HepG2 (cell line): Measurements from ENCODE around the gene TBX15. TPM values are rescaled to one million over a fixed set of nuclear protein-coding genes. Genes with fewer than 3 reads are reported as not detected.

ENCODE experiments used
- ATAC-seq: fragments of 200-7000 bp; cut with Tn5 transposase; 3 replicates; pipeline ENCODE4 v1.9.1; 2020; ENCODE audit warnings: mild to moderate bottlenecking, moderate library complexity
- BruUV-seq: library from RNA; stranded (reverse); fragments of 400-500 nt; replicated peaks from 2 replicates; lab custom pipeline; 2021; lab: Mats Ljungman, UMichigan
- CTCF ChIA-PET: fragments of 300-600 bp; formaldehyde crosslinking; extraction: SDS; loops from one replicate; lab custom pipeline; 2021; ENCODE audit warnings: low total read pairs, inconsistent platforms, low intra/inter-chr PET ratio; lab: Yijun Ruan, JAX
- POLR2A ChIA-PET: fragments of 350-600 bp; sonication (Branson Sonifier 250); formaldehyde crosslinking; loops from one replicate; lab custom pipeline; 2020; ENCODE audit warnings: antibody characterized with exemption, inconsistent platforms; lab: Yijun Ruan, JAX
- DNase-seq: peaks from one replicate; pipeline ENCODE4 v3.0.0-alpha.2; 2015; ENCODE audit warnings: low spot score
- FAIRE-seq: peaks from 3 replicates; lab custom pipeline; 2011; peaks lifted over from hg19 to GRCh38; lab: Jason Lieb, UNC
- H2AFZ ChIP-seq: one replicate; pipeline ENCODE4 v1.6.1; 2011; ENCODE audit warnings: low read length, inconsistent platforms
- H3K27ac ChIP-seq: fragments of 300-600 bp; 3 replicates; pipeline ENCODE4 v1.8.0; 2011; ENCODE audit warnings: mixed run types, mild to moderate bottlenecking, mixed read lengths, low read length, inconsistent platforms; ENCODE audit not compliant: insufficient read depth; ENCODE audit errors: extremely low read length
- H3K27me3 ChIP-seq, 2 experiments: fragments of 200-600 bp in 1 of 2; 2 replicates in 1 of 2; 3 replicates in 1 of 2; pipeline versions ENCODE4 v1.6.0 to v1.8.0; 2011; ENCODE audit warnings: low read length in 2 of 2, mild to moderate bottlenecking in 2 of 2, moderate library complexity in 2 of 2, inconsistent platforms in 1 of 2; ENCODE audit not compliant: insufficient read depth in 2 of 2, control insufficient read depth in 1 of 2
- H3K36me3 ChIP-seq, 2 experiments: fragments of 200-600 bp in 1 of 2; replicated peaks in 1 of 2; 2 replicates in 1 of 2; 3 replicates in 1 of 2; pipeline versions ENCODE4 v1.5.1 to v1.8.0; 2011; ENCODE audit warnings: low read length in 2 of 2, inconsistent platforms in 1 of 2; ENCODE audit not compliant: insufficient read depth in 2 of 2, control insufficient read depth in 1 of 2
- H3K4me1 ChIP-seq: 2 replicates; pipeline ENCODE4 v1.5.1; 2012; ENCODE audit warnings: low read length, inconsistent platforms; ENCODE audit not compliant: insufficient read depth
- H3K4me2 ChIP-seq: 2 replicates; pipeline ENCODE4 v1.6.0; 2011; ENCODE audit warnings: low read depth, low read length, inconsistent platforms
- H3K4me3 ChIP-seq, 3 experiments: fragments of 200-600 bp in 1 of 3; sonication (generic), shearing (Covaris generic) in 1 of 3; replicated peaks in 1 of 3; 2 replicates each; pipeline ENCODE4 v1.5.1; 2011 to 2016; ENCODE audit warnings: low read length in 3 of 3, inconsistent platforms in 2 of 3, low read depth in 2 of 3, mild to moderate bottlenecking in 2 of 3, control low read depth in 1 of 3, mixed read lengths in 1 of 3; ENCODE audit not compliant: insufficient read depth in 1 of 3
- H3K79me2 ChIP-seq: one replicate; pipeline ENCODE4 v1.6.1; 2011; ENCODE audit warnings: low read length, inconsistent platforms; ENCODE audit not compliant: insufficient read depth
- H3K9ac ChIP-seq: 2 replicates; pipeline ENCODE4 v1.6.0; 2011; ENCODE audit warnings: mild to moderate bottlenecking, low read depth, low read length, inconsistent platforms; ENCODE audit not compliant: insufficient read depth
- H3K9me3 ChIP-seq: 2 replicates; pipeline ENCODE4 v1.5.1; 2012; ENCODE audit warnings: mild to moderate bottlenecking, low read length
- H4K20me1 ChIP-seq: 2 replicates; pipeline ENCODE4 v1.6.0; 2011; ENCODE audit warnings: inconsistent platforms, mild to moderate bottlenecking, low read length, moderate library complexity; ENCODE audit not compliant: insufficient read depth
- CENPX ChIP-seq: sonication (generic); formaldehyde crosslinking; IDR thresholded peaks from 2 replicates; pipeline ENCODE4 v1.9.0; 2021; ENCODE audit warnings: mild to moderate bottlenecking, missing genetic modification reagents, moderate library complexity
- FOXO1 ChIP-seq: sonication (generic); formaldehyde crosslinking; IDR thresholded peaks from 2 replicates; pipeline ENCODE4 v1.4.0; 2020; ENCODE audit warnings: missing genetic modification reagents
- KDM5B ChIP-seq: sonication (generic); formaldehyde crosslinking; IDR thresholded peaks from 2 replicates; pipeline ENCODE4 v1.4.0; 2020; ENCODE audit warnings: missing genetic modification reagents, mild to moderate bottlenecking, borderline replicate concordance
- MIXL1 ChIP-seq: IDR thresholded peaks from 2 replicates; pipeline ENCODE4 v1.6.1; 2016
- NFAT5 ChIP-seq: sonication (generic); formaldehyde crosslinking; IDR thresholded peaks from 2 replicates; pipeline ENCODE4 v1.4.0; 2020; ENCODE audit warnings: missing genetic modification reagents
- NR2F1 ChIP-seq, 2 experiments: fragments of 450-650 bp in 1 of 2; formaldehyde crosslinking in 1 of 2; IDR thresholded peaks; 2 replicates each; pipeline versions ENCODE4 v1.5.0 to v1.6.1; 2016 to 2020; ENCODE audit warnings: mild to moderate bottlenecking in 1 of 2, missing compliant biosample characterization in 1 of 2, missing genetic modification reagents in 1 of 2, moderate library complexity in 1 of 2
- RFX1 ChIP-seq: fragments of 450-650 bp; IDR thresholded peaks from 2 replicates; pipeline ENCODE4 v1.6.1; 2017
- RXRB ChIP-seq: IDR thresholded peaks from 2 replicates; pipeline ENCODE4 v1.6.1; 2016; ENCODE audit warnings: borderline replicate concordance, missing genetic modification reagents, missing compliant biosample characterization
- TARDBP ChIP-seq: sonication (generic); formaldehyde crosslinking; IDR thresholded peaks from 2 replicates; pipeline ENCODE4 v1.8.0; 2022; ENCODE audit warnings: mild to moderate bottlenecking, missing genetic modification reagents
- ZNF513 ChIP-seq: sonication (generic); formaldehyde crosslinking; conservative IDR thresholded peaks from 2 replicates; pipeline ENCODE4 v1.5.0; 2020; ENCODE audit warnings: missing genetic modification reagents
- ZNF883 ChIP-seq: sonication (generic); formaldehyde crosslinking; IDR thresholded peaks from 2 replicates; pipeline ENCODE4 v1.5.1; 2020; ENCODE audit warnings: mild to moderate bottlenecking, missing genetic modification reagents; ENCODE audit errors: not compliant biosample characterization
- WGBS: methylation state at CpG from one replicate; pipeline ENCODE4 v1.1.6; 2017; ENCODE audit warnings: low lambda C conversion rate; 5-methylcytosine and 5-hydroxymethylcytosine counted together
- in situ Hi-C: cut with HindIII; loops from 2 replicates; pipeline ENCODE4 v1.10.0; 2017; ENCODE audit warnings: low pct_unique_long_range_greater_than_20kb; ENCODE audit not compliant: extremely low pct_ligation_motif_present
- intact Hi-C: fragments of 100-400 bp; cut with micrococcal nuclease; formaldehyde crosslinking; loops from one replicate; pipeline ENCODE4 v1.10.0; 2022; ENCODE audit not compliant: unreplicated experiment
- polyA plus RNA-seq, 8 experiments: library from polyadenylated mRNA; depleted of rRNA in 3 of 8; stranded (reverse) in 7 of 8; unstranded in 1 of 8; fragments of >200 nt; fragmentation: Illumina TruSeq in 4 of 8; extraction: Trizol in 4 of 8; gene quantifications; 2 replicates each; pipeline versions ENCODE4 v1.2.1 to v1.2.3, GENCODE V29; 2011 to 2016; ENCODE audit warnings: low read depth in 4 of 8, missing spikeins in 1 of 8, mixed read lengths in 1 of 8; ENCODE audit not compliant: insufficient read depth in 1 of 8
- total RNA-seq, 5 experiments: library from RNA; depleted of rRNA; stranded (reverse); fragments of >200 nt; fragmentation: Illumina TruSeq; extraction: Trizol; gene quantifications; 2 replicates each; pipeline ENCODE4 v1.2.3, GENCODE V29; 2016; ENCODE audit warnings: low read depth in 1 of 5

Gene TBX15
- total and polyA plus RNA-seq, 2 of the 13 experiments (the other 11 are each of a cell fraction or from before 2014, with no cell fraction given): 0.42 to 1.9 TPM

GRCh38 chr1:118951270-118951936 lies 36.7 kb downstream of the TBX15 start:
- Histone ChIP-seq H3K4me2 (no peak overlapping the region), H3K4me3 (no peak overlapping the region), H4K20me1 (no peaks in the 10 kb centered on the region), H3K27ac (no peak overlapping the region), H3K4me1 (peaks cover 28% of the 10 kb centered on the region), H3K79me2 (no peaks in the 10 kb centered on the region), H3K36me3 (no peaks in the 10 kb centered on the region), H2AFZ (no peak overlapping the region), H3K27me3 (no peaks in the 10 kb centered on the region), H3K9me3 (no peaks in the 10 kb centered on the region), H3K9ac (no peak overlapping the region)
- FAIRE-seq: no peak
- in situ Hi-C loops: no loop called here
- no peak for TF ChIP-seq CENPX
- TF ChIP-seq MIXL1: no peak
- no peak for TF ChIP-seq TARDBP (CRISPR knock-in tag)
- no peak for TF ChIP-seq ZNF883
- no peak for TF ChIP-seq FOXO1
- TF ChIP-seq NR2F1 (CRISPR knock-in tag; IDR thresholded peaks at IDR 0.05): no peak
- no peak for TF ChIP-seq RFX1
- no peak for TF ChIP-seq RXRB (CRISPR knock-in tag)
- no TSS peak for BruUV-seq
- intact Hi-C loops: no loop called here
- DNase-seq: no peak
- no peak for ATAC-seq
- ChIA-PET CTCF (no interaction called here), POLR2A (interaction anchor here (1.7 kb wide), 2 partner anchors 8 to 13 kb away, joined by 5 to 9 read pairs; no protein-coding TSS in a partner anchor)
- WGBS: 95% methylated on average over 2 of the region's 2 CpGs

- ChIA-PET POLR2A (interaction anchor here (1.7 kb wide), 1 partner anchor 10 kb away, joined by 9 read pairs; no protein-coding TSS in a partner anchor), CTCF (no interaction called here)
- Histone ChIP-seq H3K36me3 (no peaks in the 10 kb centered on the region), H3K4me2 (no peak overlapping the region), H4K20me1 (no peaks in the 10 kb centered on the region), H3K9me3 (no peaks in the 10 kb centered on the region), H3K4me3 (no peak overlapping the region), H3K27me3 (no peaks in the 10 kb centered on the region), H2AFZ (no peak overlapping the region), H3K27ac (no peak overlapping the region), H3K4me1 (peaks cover 28% of the 10 kb centered on the region), H3K9ac (no peak overlapping the region), H3K79me2 (no peaks in the 10 kb centered on the region)
- in situ Hi-C loops (no loop called here), intact Hi-C loops (no loop called here)
- 97% methylated on average over 2 of the region's 2 CpGs for WGBS
- FAIRE-seq (no peak), ATAC-seq (no peak), DNase-seq (no peak)
- BruUV-seq: no TSS peak
- TF ChIP-seq ZNF513 (CRISPR knock-in tag): no peak
- TF ChIP-seq KDM5B: no peak
- no peak for TF ChIP-seq NFAT5
These were observed 38.8 kb downstream of the TBX15 start for GRCh38 chr1:118949315-118949714.
